Mucosa of rectum (tissue), 2 donors: ENCODE results near the gene PDE4B.
"Not testable (repeated sequence)": the region's sequence is repeated elsewhere in the genome, so short reads cannot be mapped to it uniquely, and the experiment has no call there.

Experiments used
- H3K27ac ChIP-seq, 2 donors: one replicate each; pipeline ENCODE4 v1.7.0; 2013; ENCODE audit warnings: inconsistent platforms in 2 of 2, low read depth in 2 of 2, low read length in 2 of 2
- H3K27me3 ChIP-seq, 2 donors: one replicate each; pipeline ENCODE4 v1.7.0; 2013; ENCODE audit warnings: low read length in 2 of 2; ENCODE audit not compliant: control insufficient read depth in 2 of 2, insufficient read depth in 2 of 2
- H3K36me3 ChIP-seq, 2 donors: one replicate each; pipeline ENCODE4 v1.7.0; 2013; ENCODE audit warnings: low read length in 2 of 2; ENCODE audit not compliant: control insufficient read depth in 2 of 2, insufficient read depth in 2 of 2
- H3K4me1 ChIP-seq, 2 donors: one replicate each; pipeline ENCODE4 v1.7.0; 2013; ENCODE audit warnings: low read length in 2 of 2, mild to moderate bottlenecking in 1 of 2; ENCODE audit not compliant: control insufficient read depth in 2 of 2, insufficient read depth in 2 of 2
- H3K4me3 ChIP-seq, 2 donors: one replicate each; pipeline ENCODE4 v1.7.0; 2013; ENCODE audit warnings: low read length in 2 of 2
- H3K9ac ChIP-seq, 2 donors: one replicate each; pipeline ENCODE4 v1.7.0; 2013; ENCODE audit warnings: low read length in 2 of 2, low read depth in 1 of 2, mild to moderate bottlenecking in 1 of 2
- H3K9me3 ChIP-seq, 2 donors: one replicate each; pipeline ENCODE4 v1.7.0; 2013; ENCODE audit warnings: low read length in 2 of 2; ENCODE audit not compliant: control insufficient read depth in 2 of 2
- donor health status: healthy.
- donor health status: Normal muscosa, but diverticular disease.

Gene PDE4B

GRCh38 chr1:66418021-66418420 lies 625.3 kb downstream of the PDE4B start:
- no peak overlapping the region for H3K27ac ChIP-seq
- H3K4me3 ChIP-seq: no peak overlapping the region
- H3K9me3 ChIP-seq: peaks cover 3 to 4% of the 10 kb centered on the region in 2 donors
- H3K4me1 ChIP-seq: no peaks in the 10 kb centered on the region
- H3K27me3 ChIP-seq: no peaks in the 10 kb centered on the region
- H3K9ac ChIP-seq: no peak overlapping the region
- H3K36me3 ChIP-seq: no peaks in the 10 kb centered on the region

- not testable (repeated sequence) for H3K9ac ChIP-seq, H3K27me3 ChIP-seq, H3K9me3 ChIP-seq, H3K36me3 ChIP-seq, H3K27ac ChIP-seq, H3K4me3 ChIP-seq, H3K4me1 ChIP-seq
Observed at GRCh38 chr1:66420171-66420570, 627.5 kb downstream of the PDE4B start.

- not testable (repeated sequence) for H3K36me3 ChIP-seq, H3K9me3 ChIP-seq, H3K27me3 ChIP-seq, H3K9ac ChIP-seq, H3K27ac ChIP-seq, H3K4me1 ChIP-seq, H3K4me3 ChIP-seq
Observed at GRCh38 chr1:66420906-66421305, 628.2 kb downstream of the PDE4B start.

GRCh38 chr1:66422804-66423203 lies 630.1 kb downstream of the PDE4B start:
- H3K27ac ChIP-seq: no peak overlapping the region
- no peak overlapping the region for H3K9ac ChIP-seq
- H3K36me3 ChIP-seq: no peaks in the 10 kb centered on the region
- H3K4me1 ChIP-seq: no peaks in the 10 kb centered on the region
- no peak overlapping the region for H3K4me3 ChIP-seq
- no peaks in the 10 kb centered on the region for H3K27me3 ChIP-seq
- no peaks in the 10 kb centered on the region for H3K9me3 ChIP-seq
